SIG-M5 (cell line): ENCODE results near the gene IGFL3.
"Not testable (repeated sequence)": the region's sequence is repeated elsewhere in the genome, so short reads cannot be mapped to it uniquely, and the experiment has no call there.

ENCODE experiments used
- DNase-seq: peaks from one replicate; lab custom pipeline; 2025; lab: John Stamatoyannopoulos, UW

Gene IGFL3

DNA sequence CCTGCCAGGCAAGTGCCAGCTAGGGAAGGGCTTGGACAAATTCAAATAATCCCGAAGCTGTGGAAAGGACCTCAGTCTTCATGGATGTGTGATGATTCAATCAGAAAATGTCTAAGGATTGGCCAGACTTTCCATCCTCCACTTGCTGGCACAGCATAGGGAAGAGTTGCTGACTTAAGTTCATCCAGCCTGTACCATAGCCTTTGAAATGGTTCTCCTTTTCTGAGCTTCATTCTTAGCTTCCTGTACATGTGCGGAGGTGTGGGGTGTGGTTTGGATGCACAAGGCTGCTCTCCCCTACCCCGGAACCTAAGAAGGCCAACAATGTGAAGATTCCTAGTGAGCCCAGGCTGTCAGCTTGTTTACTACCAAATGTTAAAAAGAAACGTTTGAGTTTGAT lies 959 bp upstream of the IGFL3 start:
- no peak for DNase-seq

DNA sequence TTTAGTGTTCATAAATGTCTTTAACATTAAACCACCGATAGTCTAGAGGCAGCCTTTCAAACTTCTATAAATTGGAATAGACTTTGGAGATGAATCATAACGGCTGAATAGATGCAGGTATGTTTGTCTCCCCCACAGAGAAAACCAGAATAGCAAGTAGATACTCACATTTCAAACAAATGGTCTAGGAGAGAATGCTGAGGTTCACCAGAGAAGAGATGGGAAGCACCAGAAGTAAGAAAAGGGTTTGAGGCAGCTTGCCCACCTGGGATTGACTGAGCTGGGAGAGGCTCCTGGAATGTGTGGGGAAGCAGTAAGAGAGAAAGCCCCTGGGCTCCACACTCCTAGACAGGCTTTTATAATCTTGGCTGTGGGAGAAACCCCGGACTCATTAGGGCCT lies 6.4 kb downstream of the IGFL3 start:
- no peak for DNase-seq

DNA sequence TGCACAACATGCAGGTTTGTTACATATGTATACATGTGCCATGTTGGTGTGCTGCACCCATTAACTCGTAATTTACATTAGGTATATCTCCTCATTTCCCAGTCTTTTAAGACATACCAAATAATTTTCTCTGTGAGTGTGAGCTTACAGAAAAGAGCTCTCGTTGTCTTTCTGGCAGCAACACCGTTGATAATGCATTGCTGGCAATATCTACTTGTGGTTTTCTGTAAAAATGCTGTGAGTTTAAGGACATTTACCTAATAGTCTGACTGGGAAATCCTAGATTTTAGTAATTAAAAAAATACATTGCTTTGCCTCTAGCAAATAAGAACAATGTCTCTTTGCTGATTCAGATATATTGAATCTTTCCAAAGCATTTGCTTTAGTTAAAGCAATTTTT lies 8.4 kb downstream of the IGFL3 start:
- no peak for DNase-seq

DNA sequence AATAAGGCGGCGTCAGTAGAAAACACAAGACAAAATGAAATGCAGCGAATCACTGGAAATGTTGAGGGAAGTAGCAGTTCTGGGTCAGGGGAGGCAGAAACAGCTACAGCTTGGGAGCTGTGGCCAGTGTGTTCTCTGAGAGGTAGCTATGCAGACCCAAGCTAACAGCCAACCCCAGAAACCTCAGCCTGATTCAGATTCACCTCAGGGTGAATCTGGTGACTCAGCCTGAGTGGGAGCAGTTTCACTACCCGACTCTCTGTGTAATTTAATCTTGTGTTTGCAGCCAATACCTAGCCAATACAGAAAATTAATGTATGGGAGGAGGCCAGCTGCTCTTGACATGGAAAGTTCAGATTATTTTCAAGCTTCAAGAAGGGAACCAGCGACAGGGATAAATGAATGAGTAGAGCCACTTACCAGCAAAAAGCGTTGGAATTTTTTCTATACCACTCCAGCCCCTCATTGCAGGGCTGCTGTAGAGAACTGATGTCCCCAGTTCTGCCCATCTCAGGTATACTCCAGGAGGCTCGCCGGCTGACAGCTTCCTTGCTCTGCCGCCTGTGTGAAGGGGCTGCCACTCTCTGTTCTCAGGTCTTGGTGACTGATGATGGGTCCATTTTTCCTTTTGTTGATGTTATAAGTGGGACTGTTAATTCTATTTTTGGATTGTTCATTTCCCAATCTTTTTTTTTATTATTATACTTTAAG lies 8.9 kb downstream of the IGFL3 start:
- no peak for DNase-seq

DNA sequence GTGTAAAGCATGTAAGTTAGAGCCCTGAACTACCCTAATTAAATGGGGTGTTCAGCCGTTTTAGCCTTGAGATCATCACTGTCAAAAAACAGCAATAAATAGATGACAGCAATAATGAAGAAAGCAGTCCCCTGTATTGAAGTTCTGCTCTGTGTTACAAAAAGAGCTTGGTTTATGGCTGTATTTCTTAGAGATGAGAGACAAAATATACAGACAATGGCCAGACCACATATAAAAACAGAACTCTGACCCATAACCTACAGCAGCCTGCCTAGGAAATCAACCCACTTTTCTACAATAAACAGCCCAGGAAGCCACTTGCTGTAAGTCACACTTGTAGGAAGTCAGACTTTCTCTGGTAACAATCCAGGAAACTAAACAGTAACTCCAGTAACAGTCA lies 10.8 kb downstream of the IGFL3 start:
- DNase-seq = no peak

DNA sequence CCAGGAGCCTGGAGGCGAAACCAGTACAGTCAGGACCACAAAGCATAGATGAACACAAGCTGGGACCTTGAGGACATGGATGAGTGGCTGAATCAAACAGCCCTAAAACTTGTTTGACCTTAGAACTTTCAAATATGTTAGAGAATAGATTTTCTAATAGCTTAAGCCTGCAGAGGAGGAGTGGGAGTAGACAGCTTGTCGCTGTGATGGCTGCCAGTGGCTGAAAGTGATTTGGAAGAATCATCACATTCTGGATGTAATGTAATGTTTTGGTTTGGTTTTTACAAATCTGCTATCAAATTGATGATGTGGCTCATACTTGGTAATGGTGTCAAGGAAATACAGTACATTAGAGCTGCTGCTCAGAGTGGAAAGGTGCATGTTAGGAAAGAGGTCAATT lies 12.0 kb downstream of the IGFL3 start:
- DNase-seq = no peak

DNA sequence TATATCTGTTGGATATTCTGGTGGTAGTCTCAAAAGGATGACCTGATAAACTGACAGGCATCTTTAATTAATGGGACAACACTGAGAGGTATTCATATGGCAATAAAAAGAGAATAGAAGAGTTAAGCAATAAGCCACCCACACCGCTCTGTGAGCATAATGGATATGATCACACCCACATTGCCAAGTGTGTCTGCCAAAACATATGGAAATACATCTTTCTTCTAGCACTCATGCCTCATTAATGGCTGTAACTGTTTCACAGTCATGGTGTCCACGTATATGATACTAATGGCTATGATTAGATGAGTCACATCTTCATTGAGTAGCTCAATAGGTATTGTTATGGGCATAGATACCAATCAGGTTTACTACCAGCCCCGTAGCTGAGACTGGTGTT lies 13.1 kb downstream of the IGFL3 start:
- DNase-seq = no peak

DNA sequence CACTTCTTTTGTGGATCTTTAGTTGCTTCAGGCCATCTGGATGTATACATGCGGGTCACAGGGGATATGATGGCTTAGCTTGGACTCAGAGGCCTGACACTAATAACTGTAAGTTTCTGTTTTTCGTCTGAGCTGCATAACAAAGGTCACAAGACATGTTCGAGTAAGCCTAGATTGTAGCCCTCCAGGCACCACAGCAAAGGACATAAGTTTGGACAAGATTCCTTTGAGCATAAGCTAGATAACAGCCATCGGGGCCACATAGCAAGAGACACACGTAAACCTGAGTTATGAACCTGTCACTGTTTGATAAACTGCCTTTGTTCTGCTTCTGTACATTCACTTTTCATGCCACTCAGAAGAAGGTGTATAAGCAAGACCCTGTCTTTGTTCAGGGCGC lies 14.6 kb downstream of the IGFL3 start:
- DNase-seq = no peak

DNA sequence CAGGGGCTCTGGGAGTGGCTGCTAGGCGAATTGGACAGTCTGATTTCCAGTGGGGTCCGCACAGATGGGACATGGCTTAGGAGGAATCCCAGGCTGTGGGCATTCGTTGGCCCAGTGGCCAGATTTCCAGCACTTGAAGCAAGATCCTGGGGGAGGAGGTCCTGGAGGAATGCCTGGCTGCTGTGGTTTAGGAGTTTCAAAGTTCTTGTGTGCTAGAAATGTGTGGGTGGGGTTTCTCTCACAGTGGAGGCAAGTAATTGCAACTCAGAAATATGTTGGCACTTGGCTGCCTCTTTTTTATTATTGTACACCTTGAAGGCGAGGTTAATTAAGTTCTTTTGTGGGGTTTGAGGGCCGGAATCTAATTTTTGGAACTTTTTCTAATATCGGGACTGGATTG lies 17.1 kb downstream of the IGFL3 start:
- DNase-seq = no peak

DNA sequence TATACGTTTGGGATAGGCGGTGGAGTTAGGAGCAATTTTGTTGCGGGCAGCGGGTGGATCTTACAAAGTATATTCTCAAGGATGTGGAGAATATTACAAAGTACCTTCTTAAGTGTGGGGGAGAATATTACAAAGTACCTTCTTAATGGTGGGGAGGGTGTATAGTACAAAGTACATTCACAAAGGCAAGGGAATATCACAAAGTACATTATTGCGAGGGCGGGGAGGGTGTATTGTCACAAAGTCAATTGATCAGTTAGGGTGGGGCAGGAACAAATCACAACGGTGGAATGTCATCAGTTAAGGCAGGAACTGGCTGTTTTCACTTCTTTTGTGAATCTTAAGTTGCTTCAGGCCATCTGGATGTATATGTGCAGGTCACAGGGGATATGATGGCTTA lies 22.2 kb downstream of the IGFL3 start:
- DNase-seq = not testable (repeated sequence)

DNA sequence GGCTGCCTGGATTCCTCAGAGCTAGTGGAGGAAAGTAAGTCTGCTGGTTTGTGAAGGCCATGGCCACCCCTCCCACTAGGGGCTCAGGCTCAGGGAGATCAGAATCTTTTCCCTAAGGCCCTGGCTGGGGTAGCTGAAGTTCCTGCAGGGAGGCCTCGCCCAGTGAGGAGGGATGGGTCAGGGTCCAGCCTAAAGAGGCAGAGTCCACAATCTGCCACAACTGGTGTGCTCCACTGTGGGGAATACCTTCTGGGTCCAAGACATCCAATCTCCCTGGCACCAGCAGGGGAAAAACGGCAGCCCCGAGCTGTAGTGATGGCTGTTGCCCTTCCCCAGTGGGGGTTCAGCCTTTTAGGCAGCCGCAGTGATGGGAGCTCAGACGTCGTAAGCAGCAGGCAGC lies 23.2 kb downstream of the IGFL3 start:
- no peak for DNase-seq

DNA sequence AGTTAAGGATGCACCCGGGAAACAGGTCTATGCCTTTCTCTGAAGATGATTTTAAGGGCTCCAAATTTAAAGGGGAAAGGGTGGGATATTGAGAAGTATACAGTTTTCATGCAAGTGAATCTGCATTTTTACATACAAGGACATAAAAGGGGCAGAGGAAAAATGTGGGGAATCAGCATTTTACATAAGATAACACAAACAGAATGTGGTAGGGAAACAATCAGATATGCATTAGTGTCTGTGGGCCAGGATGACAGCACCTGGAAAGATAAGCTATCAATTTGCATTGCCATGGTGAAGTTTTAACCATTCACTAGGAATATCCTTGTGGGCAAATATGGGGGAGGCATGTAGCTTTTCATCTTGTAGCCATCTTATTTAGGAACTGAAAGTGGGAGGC lies 24.1 kb downstream of the IGFL3 start:
- no peak for DNase-seq

DNA sequence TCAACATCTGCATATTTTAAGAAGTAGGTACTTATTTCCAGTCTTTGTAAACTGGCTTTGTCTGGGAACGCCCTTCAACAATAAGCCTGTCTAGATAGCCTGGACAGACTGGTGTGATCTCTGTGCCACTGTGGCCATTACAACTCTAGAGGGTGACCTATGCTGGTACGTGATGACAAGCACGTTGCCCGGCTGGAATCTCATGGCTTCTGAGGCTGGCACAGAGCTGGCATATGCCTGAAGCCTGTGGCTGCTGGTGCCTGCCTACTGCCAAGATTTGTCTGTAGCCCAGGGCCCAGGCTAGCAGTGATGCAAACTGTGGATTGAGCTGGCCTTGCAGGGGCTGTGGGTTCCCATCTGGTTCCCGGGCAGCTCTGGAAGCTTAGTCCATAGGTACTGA lies 34.0 kb downstream of the IGFL3 start:
- no peak for DNase-seq

DNA sequence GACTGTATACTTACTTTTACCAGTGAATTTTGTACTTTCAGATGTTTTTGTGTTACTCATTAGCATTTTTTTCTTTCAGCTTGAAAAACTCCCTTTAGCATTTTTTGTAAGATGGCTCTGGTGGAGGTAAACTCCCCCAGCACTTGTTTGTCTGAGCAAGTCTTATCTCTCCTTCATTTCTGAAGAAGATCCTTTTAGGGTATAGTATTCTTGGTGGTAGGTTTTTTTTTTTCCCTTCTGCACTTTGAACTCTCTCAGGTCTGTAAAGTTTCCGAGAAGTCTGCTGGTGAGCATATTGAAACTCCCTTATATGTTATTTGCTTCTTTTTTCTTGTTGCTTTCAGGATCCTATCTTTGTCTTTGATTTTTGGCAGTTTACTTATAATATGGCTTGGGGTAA lies 35.1 kb downstream of the IGFL3 start:
- no peak for DNase-seq

DNA sequence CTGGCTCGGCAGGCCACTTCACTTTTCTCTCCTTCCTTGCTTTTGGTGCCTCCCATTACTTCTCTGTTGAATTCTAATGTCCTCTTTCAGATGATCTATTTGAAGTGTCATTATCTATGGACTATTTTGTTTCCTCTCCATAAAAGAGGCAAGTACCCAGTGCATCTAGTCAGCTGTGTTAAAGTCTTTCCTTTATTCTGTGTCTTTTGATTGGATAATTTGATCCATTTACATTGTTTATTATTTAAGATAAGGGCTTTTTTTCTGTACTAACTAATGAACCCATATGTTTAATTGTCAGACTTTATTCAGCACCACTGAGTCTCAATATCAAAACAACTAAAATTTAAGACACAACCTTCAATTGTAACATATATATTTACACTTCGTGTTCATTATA lies 36.4 kb downstream of the IGFL3 start:
- DNase-seq = no peak

DNA sequence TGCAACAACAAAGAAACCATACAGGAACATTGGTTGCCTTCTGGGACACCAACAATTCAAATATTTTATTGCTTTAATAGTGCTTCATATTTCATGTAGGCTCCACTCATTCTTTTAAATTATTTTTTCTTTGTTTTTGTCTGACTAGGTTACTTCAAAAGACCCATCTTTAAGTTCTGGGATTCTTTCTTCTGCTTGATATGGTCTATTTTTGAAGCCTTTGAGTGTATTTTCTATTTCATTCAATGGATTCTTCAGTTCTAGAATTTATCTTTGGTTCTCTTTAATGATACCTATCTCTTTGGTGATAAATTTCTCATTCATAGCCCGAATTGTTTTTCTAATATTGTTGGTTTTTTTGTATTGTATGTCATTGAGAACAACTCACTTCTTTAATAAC lies 38.6 kb downstream of the IGFL3 start:
- DNase-seq = no peak

DNA sequence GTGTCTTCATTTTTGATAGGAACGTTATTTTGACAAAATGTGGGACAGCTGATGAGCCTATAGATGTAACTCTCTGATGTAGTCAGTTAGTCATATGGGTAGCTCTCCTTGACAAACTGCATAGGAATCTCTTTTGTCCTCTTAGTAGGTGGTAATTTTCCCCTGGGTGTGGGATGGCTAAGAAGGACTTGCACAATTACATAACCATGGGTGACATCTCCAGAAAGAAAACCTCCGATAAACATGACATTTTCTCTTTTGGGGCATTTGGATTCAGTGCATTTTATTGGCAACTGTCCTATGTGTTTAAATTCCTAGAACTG lies 41.8 kb downstream of the IGFL3 start:
- no peak for DNase-seq

DNA sequence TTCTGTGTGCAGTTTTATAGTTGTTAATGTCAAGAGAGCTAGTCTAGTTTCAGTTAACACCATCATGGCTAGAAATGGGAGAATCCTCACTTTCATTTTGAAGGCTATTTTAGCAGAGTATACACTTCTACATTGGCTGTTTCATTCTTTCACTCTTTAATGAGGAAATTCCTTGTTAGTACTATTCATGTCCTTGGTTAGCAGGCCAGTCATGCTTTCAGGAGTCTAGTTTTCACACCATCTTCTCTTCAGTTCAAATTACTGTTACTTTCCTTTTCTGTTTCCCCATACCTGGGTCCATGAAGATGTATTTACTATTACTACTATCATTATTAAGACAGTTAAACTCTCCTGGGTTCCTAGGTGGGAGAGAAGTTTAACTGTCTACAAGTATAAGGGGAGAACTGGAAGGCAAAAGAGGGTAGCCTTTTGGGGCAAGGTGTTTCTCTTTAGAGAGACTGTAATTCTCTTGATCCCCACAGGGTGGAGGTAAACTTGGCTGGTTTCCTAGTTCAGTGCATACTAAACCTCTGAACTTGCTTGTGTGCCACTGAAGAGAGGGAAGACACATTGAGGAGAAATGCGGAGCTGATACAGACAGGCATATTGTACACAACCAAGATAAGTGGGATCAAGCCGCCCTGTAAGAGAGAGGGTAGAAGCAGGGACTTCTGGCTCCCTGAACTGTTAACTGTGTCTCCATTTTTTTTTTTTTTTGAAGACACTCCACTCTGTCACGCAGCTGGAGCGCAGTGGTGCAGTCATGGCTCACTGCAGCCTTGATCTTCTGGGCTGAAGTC lies 42.4 kb downstream of the IGFL3 start:
- DNase-seq = no peak

DNA sequence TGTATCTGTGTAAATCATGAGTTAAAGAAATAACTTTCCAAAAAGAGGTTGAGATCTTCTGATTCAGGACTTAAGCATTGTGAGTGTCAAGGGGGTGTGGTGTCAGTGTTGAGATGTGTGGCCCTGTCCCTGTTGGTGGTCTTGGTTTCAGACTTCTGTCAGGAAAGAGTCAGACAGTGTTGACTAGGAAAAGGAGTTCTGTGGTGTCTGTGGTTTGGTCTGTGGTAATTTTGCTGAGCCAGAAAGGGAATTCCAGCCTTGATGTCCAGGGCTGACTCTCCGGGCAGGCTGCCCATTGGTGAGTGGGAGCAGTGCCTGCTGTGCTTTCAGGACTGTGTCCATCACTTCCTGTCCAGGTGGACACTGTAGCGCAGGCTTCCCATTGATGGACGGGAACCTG lies 43.9 kb downstream of the IGFL3 start:
- DNase-seq = no peak

DNA sequence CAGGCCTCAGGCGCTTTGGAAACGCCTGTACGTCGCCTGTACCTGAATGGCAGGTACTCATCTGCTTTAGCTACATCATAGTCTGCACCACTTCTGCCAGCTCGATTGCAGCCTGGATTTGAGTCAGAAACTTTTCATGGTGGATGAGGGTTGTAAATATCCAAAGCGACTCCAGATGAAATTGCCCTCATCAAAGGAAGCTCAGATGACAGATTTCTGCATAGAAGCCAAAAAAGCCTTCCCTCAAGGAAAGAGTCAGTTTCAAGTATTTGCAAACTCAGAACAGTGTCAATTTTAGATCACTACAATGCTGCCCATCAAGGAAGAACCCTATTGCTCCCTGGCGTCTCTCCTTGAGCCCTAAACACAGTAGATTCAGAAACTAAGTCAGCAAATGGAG lies 44.9 kb downstream of the IGFL3 start:
- no peak for DNase-seq

DNA sequence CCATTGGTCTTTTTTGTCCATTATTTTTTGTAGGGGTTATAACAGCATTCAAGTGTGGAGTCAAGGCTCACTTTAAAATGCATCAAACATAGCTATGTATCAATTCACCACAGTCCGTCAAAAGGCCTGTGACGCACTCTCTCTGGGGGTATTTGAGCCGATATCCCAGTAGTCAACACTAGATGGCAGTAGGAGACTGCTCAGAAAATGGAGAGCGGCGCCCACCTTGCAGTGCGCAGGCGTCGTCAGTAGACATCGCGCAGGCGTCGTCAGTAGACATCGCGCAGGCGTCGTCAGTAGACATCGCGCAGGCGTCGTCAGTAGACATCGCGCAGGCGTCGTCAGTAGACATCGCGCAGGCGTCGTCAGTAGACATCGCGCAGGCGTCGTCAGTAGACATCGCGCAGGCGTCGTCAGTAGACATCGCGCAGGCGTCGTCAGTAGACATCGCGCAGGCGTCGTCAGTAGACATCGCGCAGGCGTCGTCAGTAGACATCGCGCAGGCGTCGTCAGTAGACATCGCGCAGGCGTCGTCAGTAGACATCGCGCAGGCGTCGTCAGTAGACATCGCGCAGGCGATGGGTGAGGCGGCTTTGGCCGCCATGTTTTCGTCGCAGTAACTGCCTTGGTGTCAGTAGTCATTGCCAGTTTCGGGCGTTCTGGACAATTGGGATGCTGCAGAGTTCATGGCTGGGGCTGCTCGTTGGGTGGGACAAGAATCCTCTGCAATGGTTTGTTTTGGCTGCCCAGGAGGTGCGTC lies 45.7 kb downstream of the IGFL3 start:
- not testable (repeated sequence) for DNase-seq

DNA sequence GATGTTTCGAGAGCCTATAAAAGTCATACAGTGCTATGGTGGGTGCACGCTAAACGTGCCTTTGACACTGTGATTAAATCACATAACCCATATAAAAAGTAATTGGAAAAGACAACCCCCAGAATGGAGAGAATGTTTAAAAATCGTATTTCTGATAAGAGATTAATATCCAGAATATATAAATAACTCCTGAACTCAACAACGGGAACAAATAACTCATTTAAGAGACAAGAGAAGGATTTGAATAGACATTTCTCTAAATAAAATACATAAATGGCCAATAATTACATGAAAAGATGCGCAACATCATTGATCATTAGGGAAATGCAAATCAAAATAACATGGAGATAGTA lies 46.7 kb downstream of the IGFL3 start:
- no peak for DNase-seq
